Activated effector memory CD4-positive, alpha-beta T cell treated with Interleukin-2 at 50 U/mL for 16 hours (primary cell): ENCODE measurements around the gene PTPRF.

Experiments used
- DNase-seq: peaks from one replicate; pipeline ENCODE4 v3.0.0-alpha.2; 2020

PTPRF gene

DNA sequence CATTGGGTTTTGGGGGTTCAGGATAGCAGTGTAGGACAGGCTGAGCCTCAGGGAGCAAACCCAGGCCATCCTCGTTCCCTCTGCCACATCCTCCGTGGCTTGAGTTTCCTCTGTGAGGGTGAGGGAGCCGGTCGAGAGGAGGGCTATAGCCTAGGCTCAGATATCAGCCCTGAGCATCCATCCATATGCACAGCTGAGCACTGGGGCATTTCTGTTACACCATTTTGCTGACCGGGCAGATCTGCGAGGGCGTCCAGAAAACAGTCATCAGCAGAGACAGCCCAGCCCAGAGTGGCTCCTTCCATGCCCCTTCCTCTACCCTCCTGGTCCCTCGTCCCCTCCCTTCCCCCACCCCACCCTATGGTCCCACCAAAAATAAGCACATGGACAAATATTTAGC, 53.5 kb downstream of the PTPRF start:
- no peak for DNase-seq

GRCh38 chr1:43585557-43585956, 54.9 kb downstream of the PTPRF start:
- no peak for DNase-seq

DNA sequence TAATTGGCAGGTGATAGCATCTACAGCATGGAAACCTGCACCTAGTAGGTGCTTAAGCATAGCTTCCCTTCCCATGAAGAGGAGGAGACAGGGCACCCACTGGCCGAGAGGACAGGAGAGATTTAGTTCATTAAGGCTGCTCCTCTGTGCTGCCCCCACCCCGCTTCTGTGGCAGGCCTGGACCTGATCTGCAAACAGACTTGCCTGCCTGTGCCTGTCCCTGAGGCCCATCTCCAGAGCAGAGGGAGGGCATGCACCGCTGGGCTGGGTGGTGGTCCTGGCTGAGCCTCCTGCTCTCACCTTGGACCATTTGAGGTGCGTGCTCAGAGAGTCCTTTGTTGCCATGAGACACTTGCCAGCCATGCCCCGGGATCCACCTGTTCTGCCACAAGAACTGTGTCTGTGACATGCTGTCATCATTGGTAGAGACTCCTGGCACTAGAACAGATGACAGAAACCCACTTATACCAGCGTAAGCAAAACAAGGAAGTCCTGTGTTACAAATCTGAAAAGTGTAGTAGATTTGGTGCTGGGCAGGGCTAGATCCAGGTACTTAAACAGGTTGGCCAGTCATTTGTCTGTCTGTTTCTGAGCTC, 55.6 kb downstream of the PTPRF start:
- no peak for DNase-seq

GRCh38 chr1:43587001-43587400, 56.3 kb downstream of the PTPRF start:
- no peak for DNase-seq

- no peak for DNase-seq
Observed at GRCh38 chr1:43587594-43587993, 56.9 kb downstream of the PTPRF start.

GRCh38 chr1:43588592-43588991, 57.9 kb downstream of the PTPRF start:
- DNase-seq: no peak

- DNase-seq: no peak
Observed at GRCh38 chr1:43590388-43590925, 59.8 kb downstream of the PTPRF start.

- DNase-seq: no peak
Observed at GRCh38 chr1:43591181-43591580, 60.5 kb downstream of the PTPRF start.

GRCh38 chr1:43592051-43592665, 61.5 kb downstream of the PTPRF start:
- no peak for DNase-seq

- DNase-seq: no peak
Observed at GRCh38 chr1:43592974-43593683, 62.4 kb downstream of the PTPRF start.

- no peak for DNase-seq
Observed at GRCh38 chr1:43596579-43596978, 65.9 kb downstream of the PTPRF start.

- no peak for DNase-seq
Observed at GRCh38 chr1:43597028-43597427, 66.3 kb downstream of the PTPRF start.

DNA sequence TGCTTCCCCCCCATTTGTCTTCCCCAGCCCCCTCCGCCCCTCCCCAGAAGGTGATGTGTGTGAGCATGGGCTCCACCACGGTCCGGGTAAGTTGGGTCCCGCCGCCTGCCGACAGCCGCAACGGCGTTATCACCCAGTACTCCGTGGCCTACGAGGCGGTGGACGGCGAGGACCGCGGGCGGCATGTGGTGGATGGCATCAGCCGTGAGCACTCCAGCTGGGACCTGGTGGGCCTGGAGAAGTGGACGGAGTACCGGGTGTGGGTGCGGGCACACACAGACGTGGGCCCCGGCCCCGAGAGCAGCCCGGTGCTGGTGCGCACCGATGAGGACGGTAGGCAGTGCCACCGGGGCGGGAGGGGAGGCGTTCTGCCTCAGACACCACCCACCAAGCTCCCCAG, 67.0 kb downstream of the PTPRF start:
- DNase-seq: no peak

GRCh38 chr1:43598622-43599021, 67.9 kb downstream of the PTPRF start:
- no peak for DNase-seq

GRCh38 chr1:43600033-43601020, 69.6 kb downstream of the PTPRF start:
- no peak for DNase-seq

- no peak for DNase-seq
Observed at GRCh38 chr1:43602990-43603389, 72.3 kb downstream of the PTPRF start.

GRCh38 chr1:43604192-43604591, 73.5 kb downstream of the PTPRF start:
- no peak for DNase-seq

DNA sequence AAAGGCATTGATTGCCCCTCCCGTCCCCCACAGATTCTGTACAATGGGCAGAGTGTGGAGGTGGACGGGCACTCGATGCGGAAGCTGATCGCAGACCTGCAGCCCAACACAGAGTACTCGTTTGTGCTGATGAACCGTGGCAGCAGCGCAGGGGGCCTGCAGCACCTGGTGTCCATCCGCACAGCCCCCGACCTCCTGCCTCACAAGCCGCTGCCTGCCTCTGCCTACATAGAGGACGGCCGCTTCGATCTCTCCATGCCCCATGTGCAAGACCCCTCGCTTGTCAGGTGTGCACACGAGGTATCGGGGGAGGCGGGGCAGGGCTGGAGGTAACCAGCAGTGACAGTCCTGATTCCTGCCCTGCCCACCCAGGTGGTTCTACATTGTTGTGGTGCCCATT, 74.5 kb downstream of the PTPRF start:
- DNase-seq: no peak

- no peak for DNase-seq
Observed at GRCh38 chr1:43605766-43606165, 75.1 kb downstream of the PTPRF start.

GRCh38 chr1:43606624-43607023, 75.9 kb downstream of the PTPRF start:
- no peak for DNase-seq

DNA sequence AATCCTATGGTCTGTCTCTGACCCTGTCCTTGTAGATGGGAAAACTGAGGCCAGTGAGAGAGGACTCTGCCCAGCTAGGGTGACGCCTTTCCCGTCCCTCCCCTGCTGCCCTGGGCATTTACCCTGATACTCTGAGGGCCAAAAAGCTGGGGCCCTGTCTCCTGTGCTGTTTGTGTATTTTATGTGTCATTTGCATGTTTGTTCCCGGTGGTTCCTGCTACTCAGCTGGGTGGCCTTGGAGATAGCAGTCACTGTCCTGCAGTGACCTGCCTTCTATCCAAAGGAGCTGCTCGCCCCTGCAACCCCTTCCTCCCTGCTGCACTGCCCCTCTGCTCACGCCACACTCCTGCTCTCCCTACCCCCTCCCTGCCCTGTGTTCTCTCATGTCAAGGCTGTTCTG, 78.1 kb downstream of the PTPRF start:
- no peak for DNase-seq

DNA sequence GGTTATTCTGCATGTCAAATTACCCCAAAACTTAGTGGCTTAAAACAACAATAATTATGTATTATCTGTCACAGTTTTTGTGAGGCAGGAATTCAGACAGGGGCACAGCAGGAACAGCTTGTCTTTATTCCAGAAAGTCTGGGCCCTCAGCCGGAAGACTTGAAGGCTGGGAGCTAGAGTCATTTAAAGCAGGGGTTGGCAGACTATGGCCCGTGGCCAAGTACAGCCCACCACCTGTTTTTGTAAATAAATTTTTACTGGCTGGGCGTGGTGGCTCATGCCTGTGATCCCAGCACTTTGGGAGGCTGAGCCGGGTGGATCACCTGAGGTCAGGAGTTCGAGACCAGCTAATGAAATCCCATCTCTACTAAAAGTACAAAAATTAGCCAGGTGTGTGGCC, 79.7 kb downstream of the PTPRF start:
- DNase-seq: no peak

DNA sequence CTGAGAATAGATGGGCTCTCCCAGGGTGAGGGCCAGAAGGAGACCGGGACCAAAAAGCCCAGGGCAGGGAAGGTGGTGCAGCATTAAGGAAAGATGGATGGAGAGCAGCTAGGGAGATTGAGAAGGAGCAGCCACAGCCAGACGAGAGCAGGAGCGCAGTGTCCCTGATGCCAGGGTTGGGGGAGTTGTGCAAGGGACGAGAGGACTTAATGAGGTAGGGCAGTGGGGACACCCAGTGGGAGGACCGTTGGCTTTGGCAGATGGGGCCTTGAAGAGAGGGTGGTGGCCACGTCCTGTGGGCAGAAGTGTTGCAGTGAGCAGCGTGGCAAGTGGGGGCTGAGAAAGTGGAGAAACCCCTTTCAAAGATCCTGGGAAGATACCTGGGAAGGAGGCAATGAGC, 81.3 kb downstream of the PTPRF start:
- DNase-seq: no peak
